Activated T-helper 1 cell treated with anti-CD3 and anti-CD28 coated beads, Interleukin-2, amount 50 U/mL, for 16 hours (primary cell): ENCODE data around the gene CYP2J2.
"Not testable (repeated sequence)": the region's sequence is repeated elsewhere in the genome, so short reads cannot be mapped to it uniquely, and the experiment has no call there.

Experiments
- DNase-seq, 2 donors: peaks; one replicate each; pipeline ENCODE4 v3.0.0-alpha.2; 2020; ENCODE audit warnings: low read depth in 1 of 2, low spot score in 1 of 2

Gene CYP2J2

DNA sequence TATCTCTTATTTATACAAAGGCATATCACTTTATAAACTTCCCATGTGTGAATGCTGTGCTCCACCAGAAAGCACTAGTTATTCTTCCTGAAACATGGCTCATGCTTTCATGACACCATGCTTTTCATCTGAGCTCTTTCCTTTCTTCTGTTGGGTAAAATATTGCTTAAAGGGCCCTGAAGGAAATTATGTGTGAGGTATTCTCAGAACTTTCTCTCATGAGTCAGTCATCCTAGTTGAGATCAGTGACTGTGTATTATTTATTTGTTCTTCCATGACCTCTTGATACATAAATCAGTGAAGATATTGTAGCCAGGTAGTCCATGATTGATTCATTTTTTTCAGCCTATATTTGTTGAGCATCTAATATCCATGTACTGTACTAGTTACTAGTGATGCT is 54.8 kb downstream of the CYP2J2 start:
- DNase-seq, result no peak

DNA sequence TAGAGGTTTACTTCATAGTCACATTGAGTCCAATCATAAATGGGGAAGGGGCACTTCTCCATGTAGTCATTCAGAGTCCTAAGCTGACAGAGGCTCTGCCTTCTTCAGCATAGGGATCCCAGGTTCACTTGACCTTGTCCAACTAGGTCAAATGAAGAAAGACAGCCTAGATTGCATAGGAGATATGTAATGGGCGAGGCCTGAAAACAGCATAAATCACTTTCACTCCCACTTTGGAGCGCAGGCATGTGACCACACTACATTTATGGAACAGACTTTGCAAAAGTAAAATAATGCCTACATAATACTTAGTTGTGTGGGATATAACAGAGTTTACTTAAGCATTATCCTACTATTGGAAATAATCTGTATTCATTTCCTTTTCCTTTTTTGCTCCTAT is 60.1 kb downstream of the CYP2J2 start:
- no peak for DNase-seq

DNA sequence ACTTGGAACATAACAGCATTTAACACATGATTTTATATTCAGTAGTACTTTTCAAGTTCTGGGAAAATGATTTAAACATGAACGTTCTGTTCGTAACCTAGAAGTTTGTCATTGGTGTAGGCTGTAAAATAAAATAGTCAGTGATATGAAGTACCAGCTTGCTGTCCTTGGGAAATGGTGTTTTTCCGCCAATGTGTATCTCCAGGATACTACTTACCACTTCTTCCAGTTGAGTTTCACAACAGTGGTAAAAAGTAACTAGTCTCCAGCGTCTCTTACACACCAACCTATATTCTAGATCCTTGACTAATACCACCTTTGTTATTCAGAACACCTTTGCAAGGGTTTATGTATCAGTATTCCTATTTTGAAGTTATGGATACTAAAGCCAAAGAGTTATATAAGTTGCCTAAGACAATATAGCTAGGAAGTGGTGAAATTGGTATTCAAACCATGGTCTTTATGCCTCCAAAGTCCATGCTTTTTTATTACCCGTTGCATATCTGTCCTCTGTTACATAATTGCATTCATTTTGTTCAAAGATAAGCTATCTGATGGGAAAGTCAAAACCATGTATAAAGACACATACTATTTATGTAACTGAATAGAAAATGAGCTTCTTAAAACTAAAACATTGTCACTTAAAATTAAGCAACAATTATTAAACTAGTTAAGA is 68.8 kb downstream of the CYP2J2 start:
- DNase-seq, result no peak

DNA sequence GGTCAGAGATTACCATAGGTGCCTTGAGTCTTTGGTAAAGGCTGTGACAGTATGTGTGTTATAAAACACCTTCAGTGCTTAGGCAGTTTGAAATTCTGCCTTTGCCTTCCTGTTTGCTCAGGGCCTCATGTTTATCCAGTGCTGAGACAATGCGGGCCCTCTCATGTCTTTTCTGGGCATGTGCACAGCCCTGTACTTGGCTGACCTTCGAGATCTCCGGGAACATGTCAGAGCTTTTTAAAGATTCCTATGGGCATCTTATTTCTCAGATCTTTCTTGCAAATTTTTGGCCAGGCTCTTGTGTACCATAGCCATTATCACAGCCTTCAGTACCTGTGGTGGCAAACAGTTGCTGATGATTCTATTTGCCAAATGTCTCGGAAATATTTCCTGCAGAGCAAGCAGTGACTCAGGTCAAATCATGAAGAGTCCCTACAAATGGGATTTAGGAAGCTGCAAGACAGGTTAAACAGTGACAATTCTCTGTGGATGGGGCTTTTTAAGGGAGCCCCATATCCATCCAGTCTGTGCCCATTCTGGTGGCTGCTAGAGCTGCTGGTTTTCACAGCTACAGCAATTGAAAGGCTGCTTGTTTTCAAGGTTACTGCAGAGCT is 69.7 kb downstream of the CYP2J2 start:
- DNase-seq, result no peak

GRCh38 chr1:59855297-59855696 is 71.3 kb downstream of the CYP2J2 start:
- DNase-seq, result not testable (repeated sequence)

- no peak for DNase-seq
Observed at GRCh38 chr1:59852117-59852516, 74.5 kb downstream of the CYP2J2 start.

DNA sequence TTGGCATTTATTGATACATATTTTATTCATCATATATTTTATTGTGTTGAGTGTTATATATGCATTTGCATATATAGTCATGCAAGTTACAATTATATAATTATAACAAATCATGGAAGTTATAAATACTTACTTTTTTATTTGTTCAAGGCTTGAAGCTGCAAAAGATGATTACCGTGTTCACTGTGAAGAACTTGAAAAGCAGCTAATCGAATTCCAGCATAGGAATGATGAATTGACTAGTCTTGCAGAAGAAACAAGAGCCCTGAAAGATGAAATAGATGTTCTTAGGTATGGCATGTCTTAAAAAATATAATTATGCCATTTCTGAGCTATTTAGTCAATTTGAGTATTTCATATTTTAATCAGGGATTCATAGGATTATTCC is 79.7 kb downstream of the CYP2J2 start:
- no peak for DNase-seq

DNA sequence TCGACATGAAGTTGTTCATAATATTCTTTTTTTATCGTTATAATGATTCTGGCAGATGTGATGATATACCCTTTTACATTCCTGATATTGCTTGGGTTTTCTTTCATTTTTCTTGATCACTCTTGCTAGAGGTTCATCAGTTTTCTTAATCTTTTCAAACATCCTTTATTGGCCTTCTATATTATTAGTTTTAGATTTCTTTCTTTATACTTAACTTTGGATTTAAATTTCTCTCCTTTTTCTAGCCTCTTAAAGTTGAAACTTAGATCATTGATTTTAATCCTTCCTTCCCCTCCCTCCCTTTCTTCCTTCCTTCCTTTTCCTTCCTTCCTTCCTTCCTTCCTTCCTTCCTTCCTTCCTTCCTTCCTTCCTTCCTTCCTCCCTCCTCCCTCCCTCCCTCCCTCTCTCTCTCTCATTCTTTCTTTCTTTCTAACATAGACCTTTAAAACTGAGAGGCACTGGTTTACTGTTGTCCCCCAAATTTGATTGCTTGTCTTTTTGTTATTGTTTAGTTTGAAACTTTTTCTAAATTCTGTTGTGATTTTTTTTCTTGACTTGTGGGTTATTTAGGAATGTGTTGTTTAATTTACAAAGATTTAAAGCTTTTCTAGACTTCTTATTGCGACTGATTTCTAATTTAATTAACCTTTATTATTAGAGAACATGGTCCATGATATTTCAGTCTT is 80.2 kb downstream of the CYP2J2 start:
- no peak for DNase-seq

GRCh38 chr1:59845091-59845490 is 81.5 kb downstream of the CYP2J2 start:
- DNase-seq, result no peak
